Peyer's patch (tissue), 4 donors: Measurements from ENCODE around the gene BOD1. TPM values are rescaled to one million over a fixed set of nuclear protein-coding genes. Genes with fewer than 3 reads are reported as not detected.

Experiments
- DNase-seq, 3 donors: peaks; one replicate each; pipeline ENCODE4 v3.0.0-alpha.2; 2017 to 2019
- H3K27ac ChIP-seq, 4 donors: fragments of 200-600 bp; sonication (generic); one replicate each; pipeline ENCODE4 v1.5.1; 2016 to 2019
- H3K27me3 ChIP-seq, 2 donors: fragments of 200-600 bp; sonication (generic); one replicate each; pipeline ENCODE4 v1.5.1; 2019
- H3K36me3 ChIP-seq, 3 donors: fragments of 200-600 bp; sonication (generic); one replicate each; pipeline ENCODE4 v1.5.1; 2016 to 2019
- H3K4me1 ChIP-seq, 4 donors: fragments of 200-600 bp; sonication (generic); one replicate each; pipeline ENCODE4 v1.5.1; 2016 to 2019
- H3K4me3 ChIP-seq, 4 donors: fragments of 200-600 bp; sonication (generic); 1 replicate in 3 of 4; 2 replicates in 1 of 4; pipeline ENCODE4 v1.5.1; 2016 to 2019; ENCODE audit warnings: mild to moderate bottlenecking in 1 of 4
- H3K9me3 ChIP-seq, 4 donors: fragments of 200-600 bp; sonication (generic); one replicate each; pipeline ENCODE4 v1.5.1; 2016 to 2019; ENCODE audit warnings: mild to moderate bottlenecking in 1 of 4
- POLR2A ChIP-seq, 2 donors: fragments of 450-650 bp; IDR thresholded peaks; one replicate each; pipeline ENCODE4 v1.5.1; 2017; ENCODE audit warnings: antibody characterized with exemption in 2 of 2, mild to moderate bottlenecking in 2 of 2, moderate library complexity in 2 of 2
- total RNA-seq, 4 donors: library from RNA; depleted of rRNA; stranded (reverse); fragments of >200 nt; gene quantifications; one replicate each; pipeline ENCODE4 v1.1.0, GENCODE V29; 2016
- TF ChIP-seq, protein P1 (sequence below), 6 experiments: fragments of 450-650 bp in 4 of 6; fragments of 200-600 bp in 2 of 6; sonication (generic) in 1 of 6; IDR thresholded peaks; one replicate each; pipeline ENCODE4 v1.5.1; 2017 to 2019; ENCODE audit warnings: antibody characterized with exemption in 6 of 6, mild to moderate bottlenecking in 3 of 6, moderate library complexity in 1 of 6

The BOD1 gene
- total RNA-seq, 4 donors from 2014 or later = 21.0 to 57.8 (median 27.3) TPM

- Histone ChIP-seq H3K27ac (no peak overlapping the region), H3K9me3 (no peaks in the 10 kb centered on the region), H3K4me3 (no peak overlapping the region), H3K4me1 (no peaks in the 10 kb centered on the region), H3K27me3 (no peaks in the 10 kb centered on the region), H3K36me3 (no peaks in the 10 kb centered on the region)
- no peak for TF ChIP-seq POLR2A (IDR thresholded peaks at IDR 0.05)
- TF ChIP-seq, protein P1, sequence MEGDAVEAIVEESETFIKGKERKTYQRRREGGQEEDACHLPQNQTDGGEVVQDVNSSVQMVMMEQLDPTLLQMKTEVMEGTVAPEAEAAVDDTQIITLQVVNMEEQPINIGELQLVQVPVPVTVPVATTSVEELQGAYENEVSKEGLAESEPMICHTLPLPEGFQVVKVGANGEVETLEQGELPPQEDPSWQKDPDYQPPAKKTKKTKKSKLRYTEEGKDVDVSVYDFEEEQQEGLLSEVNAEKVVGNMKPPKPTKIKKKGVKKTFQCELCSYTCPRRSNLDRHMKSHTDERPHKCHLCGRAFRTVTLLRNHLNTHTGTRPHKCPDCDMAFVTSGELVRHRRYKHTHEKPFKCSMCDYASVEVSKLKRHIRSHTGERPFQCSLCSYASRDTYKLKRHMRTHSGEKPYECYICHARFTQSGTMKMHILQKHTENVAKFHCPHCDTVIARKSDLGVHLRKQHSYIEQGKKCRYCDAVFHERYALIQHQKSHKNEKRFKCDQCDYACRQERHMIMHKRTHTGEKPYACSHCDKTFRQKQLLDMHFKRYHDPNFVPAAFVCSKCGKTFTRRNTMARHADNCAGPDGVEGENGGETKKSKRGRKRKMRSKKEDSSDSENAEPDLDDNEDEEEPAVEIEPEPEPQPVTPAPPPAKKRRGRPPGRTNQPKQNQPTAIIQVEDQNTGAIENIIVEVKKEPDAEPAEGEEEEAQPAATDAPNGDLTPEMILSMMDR (IDR thresholded peaks at IDR 0.05) = no peak
- DNase-seq = no peak
Observed at GRCh38 chr5:173643964-173644363, 27.5 kb upstream of the BOD1 start.

DNA sequence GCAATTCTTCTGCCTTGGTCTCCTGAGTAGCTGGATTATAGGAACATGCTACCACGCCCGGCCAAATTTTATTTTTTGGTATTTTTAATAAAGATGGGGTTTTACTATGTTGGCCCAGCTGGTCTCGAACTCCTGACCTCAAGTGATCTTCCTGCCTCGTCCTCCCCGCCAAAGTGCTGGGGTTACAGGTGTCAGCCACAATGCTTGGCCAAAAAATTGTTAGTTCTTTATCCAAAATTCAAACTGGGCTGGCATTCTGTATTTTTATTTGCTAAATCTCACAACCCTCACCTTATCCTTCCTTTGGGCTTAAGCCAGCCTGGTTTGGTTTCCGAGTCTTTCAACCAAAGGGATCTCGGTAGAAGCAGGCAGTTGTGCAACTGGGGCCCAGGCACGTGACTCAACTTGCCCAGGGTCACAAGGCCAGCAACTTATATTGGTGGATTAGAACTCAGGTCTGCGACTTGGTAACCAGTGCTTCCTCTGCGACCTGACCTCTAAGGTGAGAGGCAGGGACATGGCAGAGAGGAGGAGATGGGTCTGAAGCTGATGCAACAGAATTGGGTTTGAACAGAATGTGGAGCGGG is 26.5 kb upstream of the BOD1 start:
- Histone ChIP-seq H3K4me1 (no peaks in the 10 kb centered on the region), H3K9me3 (no peaks in the 10 kb centered on the region), H3K27me3 (no peaks in the 10 kb centered on the region), H3K27ac (no peak overlapping the region), H3K4me3 (no peak overlapping the region), H3K36me3 (no peaks in the 10 kb centered on the region)
- DNase-seq = no peak
- TF ChIP-seq, protein P1 (IDR thresholded peaks at IDR 0.05) = no peak
- TF ChIP-seq POLR2A (IDR thresholded peaks at IDR 0.05) = no peak

DNA sequence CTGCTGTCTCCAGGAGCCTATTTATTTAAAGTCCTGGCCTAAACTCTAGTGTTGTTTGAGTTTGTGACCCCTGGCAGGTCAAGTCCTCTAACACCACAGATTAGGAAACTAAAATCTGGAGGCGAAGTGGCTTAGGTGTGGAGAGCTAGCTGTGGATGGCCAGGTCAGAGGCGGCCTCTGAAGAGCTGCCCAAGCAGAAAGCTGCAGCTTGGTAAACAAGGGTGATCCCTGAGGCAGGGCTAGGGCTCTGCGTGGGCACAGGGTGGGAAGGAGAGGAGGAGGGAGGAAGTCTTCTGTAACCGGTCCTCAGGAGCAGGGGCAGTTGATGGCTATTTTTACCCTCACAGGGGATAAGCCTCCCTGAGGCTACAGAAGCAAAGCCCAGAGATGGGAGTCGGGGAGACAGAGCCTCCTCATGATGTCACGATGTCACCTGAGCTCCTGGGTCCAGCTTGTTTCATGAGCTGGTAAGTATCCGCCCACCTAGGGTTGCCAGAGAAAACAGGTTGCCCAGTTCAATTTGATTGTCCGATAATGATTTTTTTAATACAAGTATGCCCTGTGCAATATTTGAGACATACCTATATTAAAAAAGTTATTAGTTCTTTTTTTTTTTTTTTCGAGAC is 25.9 kb upstream of the BOD1 start:
- TF ChIP-seq, protein P1 (IDR thresholded peaks at IDR 0.05) = no peak
- TF ChIP-seq POLR2A (IDR thresholded peaks at IDR 0.05) = no peak
- H3K27ac ChIP-seq = no peak overlapping the region
- no peaks in the 10 kb centered on the region for H3K9me3 ChIP-seq
- no peaks in the 10 kb centered on the region for H3K4me1 ChIP-seq
- DNase-seq = no peak
- H3K36me3 ChIP-seq = no peaks in the 10 kb centered on the region
- H3K27me3 ChIP-seq = no peaks in the 10 kb centered on the region
- no peak overlapping the region for H3K4me3 ChIP-seq

GRCh38 chr5:173640156-173640804 is 23.8 kb upstream of the BOD1 start:
- no peaks in the 10 kb centered on the region for H3K36me3 ChIP-seq
- H3K9me3 ChIP-seq = no peaks in the 10 kb centered on the region
- H3K27ac ChIP-seq = no peak overlapping the region
- H3K27me3 ChIP-seq = no peaks in the 10 kb centered on the region
- no peak for TF ChIP-seq POLR2A (IDR thresholded peaks at IDR 0.05)
- TF ChIP-seq, protein P1 (IDR thresholded peaks at IDR 0.05) = peak in 1 of 6 experiments; percentile 1
- H3K4me1 ChIP-seq = no peaks in the 10 kb centered on the region
- DNase-seq = no peak
- no peak overlapping the region for H3K4me3 ChIP-seq

DNA sequence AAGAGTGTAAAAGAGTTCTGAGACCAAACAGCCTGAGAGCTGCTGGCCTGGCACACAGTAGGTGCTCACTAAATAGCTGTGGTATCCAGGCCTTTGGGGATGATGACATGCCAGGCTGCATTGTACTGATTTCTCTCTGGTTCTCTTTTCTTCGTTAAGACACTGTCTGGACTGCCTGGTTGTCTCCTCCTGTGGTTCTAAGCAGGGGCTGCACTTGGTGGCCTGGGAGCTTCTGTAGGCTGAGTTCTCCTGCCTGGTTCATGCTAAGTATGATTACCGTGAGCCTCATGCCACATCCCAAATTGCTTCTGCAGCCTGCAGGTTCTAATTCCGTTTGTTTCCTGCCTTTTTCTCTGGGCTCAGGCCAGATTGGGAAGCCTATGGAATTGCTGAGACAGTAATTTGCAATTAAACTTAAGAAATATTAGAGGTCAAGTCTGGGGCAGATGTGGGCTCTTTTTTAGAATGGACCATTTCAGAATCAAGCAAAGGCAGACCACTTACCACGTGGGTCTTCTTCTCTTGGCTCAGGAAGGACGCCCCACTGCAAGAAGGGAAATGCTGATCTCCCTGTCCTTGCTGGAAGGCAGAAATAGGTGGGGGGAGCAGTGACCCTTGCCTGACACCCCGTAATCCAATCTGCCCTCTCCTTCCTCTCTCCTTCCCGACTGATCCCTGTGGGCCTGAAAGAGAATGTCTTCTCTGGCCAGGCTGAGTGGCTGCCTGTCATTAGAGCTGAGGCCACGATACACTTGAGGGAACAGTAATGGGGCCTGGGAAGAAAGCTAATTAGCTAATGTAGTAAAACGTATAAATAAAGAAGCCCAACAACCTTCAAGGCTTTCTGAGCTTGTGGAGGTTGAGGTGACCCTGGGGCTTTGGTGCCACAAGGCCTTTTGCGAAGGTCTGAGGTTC is 21.9 kb upstream of the BOD1 start:
- TF ChIP-seq, protein P1 (IDR thresholded peaks at IDR 0.05) = no peak
- TF ChIP-seq POLR2A (IDR thresholded peaks at IDR 0.05) = no peak
- H3K4me3 ChIP-seq = no peak overlapping the region
- H3K36me3 ChIP-seq = no peaks in the 10 kb centered on the region
- no peaks in the 10 kb centered on the region for H3K27me3 ChIP-seq
- no peak overlapping the region for H3K27ac ChIP-seq
- no peaks in the 10 kb centered on the region for H3K4me1 ChIP-seq
- no peaks in the 10 kb centered on the region for H3K9me3 ChIP-seq
- DNase-seq = no peak
